GM23248 (cell line): Measurements from ENCODE around the gene GCA. TPM values are rescaled to one million over a fixed set of nuclear protein-coding genes. Genes with fewer than 3 reads are reported as not detected.

ENCODE experiments used
- DNase-seq: peaks from one replicate; pipeline ENCODE4 v3.0.0-alpha.2; 2015
- H2AFZ ChIP-seq: fragments of 200-600 bp; sonication (generic); 2 replicates; pipeline ENCODE4 v1.6.1; 2016; ENCODE audit warnings: antibody characterized with exemption
- H3F3A ChIP-seq: fragments of 200-600 bp; sonication (generic); 2 replicates; pipeline ENCODE4 v1.6.1; 2016; ENCODE audit warnings: mild to moderate bottlenecking, antibody characterized with exemption, mixed run types; ENCODE audit not compliant: insufficient read depth
- H3K27ac ChIP-seq: fragments of 200-600 bp; sonication (generic); 2 replicates; pipeline ENCODE4 v1.5.1; 2016; ENCODE audit warnings: mild to moderate bottlenecking
- H3K27me3 ChIP-seq: fragments of 200-600 bp; sonication (generic); replicated peaks from 2 replicates; pipeline ENCODE4 v1.6.1; 2016; ENCODE audit warnings: mild to moderate bottlenecking; ENCODE audit not compliant: insufficient read depth
- H3K36me3 ChIP-seq: fragments of 200-600 bp; sonication (generic); 2 replicates; pipeline ENCODE4 v1.6.1; 2016; ENCODE audit warnings: low read depth, mild to moderate bottlenecking
- H3K4me1 ChIP-seq: fragments of 200-600 bp; sonication (generic); 2 replicates; pipeline ENCODE4 v1.6.1; 2016; ENCODE audit warnings: mild to moderate bottlenecking; ENCODE audit not compliant: insufficient read depth
- H3K4me2 ChIP-seq: fragments of 200-600 bp; sonication (generic); one replicate; pipeline ENCODE4 v1.6.1; 2016; ENCODE audit warnings: mild to moderate bottlenecking; ENCODE audit not compliant: unreplicated experiment
- H3K4me3 ChIP-seq: fragments of 200-600 bp; sonication (generic); 2 replicates; pipeline ENCODE4 v1.5.1; 2016; ENCODE audit warnings: mild to moderate bottlenecking
- H3K79me2 ChIP-seq: fragments of 200-600 bp; sonication (generic); 2 replicates; pipeline ENCODE4 v1.6.1; 2016; ENCODE audit warnings: mild to moderate bottlenecking; ENCODE audit not compliant: insufficient read depth
- H3K9ac ChIP-seq: fragments of 200-600 bp; sonication (generic); 2 replicates; pipeline ENCODE4 v1.6.1; 2016; ENCODE audit warnings: mild to moderate bottlenecking
- H3K9me2 ChIP-seq: fragments of 200-600 bp; sonication (generic); 2 replicates; pipeline ENCODE4 v1.6.1; 2016; ENCODE audit warnings: mixed run types, mild to moderate bottlenecking, moderate library complexity; ENCODE audit not compliant: insufficient read depth
- H3K9me3 ChIP-seq: fragments of 200-600 bp; sonication (generic); one replicate; pipeline ENCODE4 v1.6.1; 2017; ENCODE audit warnings: low read depth
- H4K20me1 ChIP-seq: fragments of 200-600 bp; sonication (generic); 2 replicates; pipeline ENCODE4 v1.6.0; 2016; ENCODE audit not compliant: insufficient read depth
- EZH2 ChIP-seq: fragments of 200-600 bp; sonication (generic); IDR thresholded peaks from 2 replicates; pipeline ENCODE4 v1.6.1; 2018; ENCODE audit warnings: antibody characterized with exemption, mild to moderate bottlenecking; ENCODE audit not compliant: insufficient read depth, poor library complexity, severe bottlenecking
- EZH2phosphoT487 ChIP-seq: fragments of 200-600 bp; sonication (generic); IDR thresholded peaks from 2 replicates; pipeline ENCODE4 v1.6.1; 2018; ENCODE audit warnings: antibody characterized with exemption, moderate library complexity, mild to moderate bottlenecking, low read depth; ENCODE audit not compliant: insufficient read depth
- WGBS, 2 experiments: methylation state at CpG; one replicate each; pipeline ENCODE4 v1.1.6; 2015 to 2017; ENCODE audit warnings: low lambda C conversion rate in 2 of 2, low coverage in 1 of 2; ENCODE audit errors: missing lambda C conversion rate in 2 of 2; 5-methylcytosine and 5-hydroxymethylcytosine counted together
- in situ Hi-C: fragments of 300-500 bp; cut with MboI; formaldehyde crosslinking; loops from 2 replicates; pipeline ENCODE4 v1.15.0; 2020
- polyA plus RNA-seq: library from polyadenylated mRNA; unstranded; fragments of >200 nt; fragmentation: Nextera tagmentation; extraction: Ambion mirVana; gene quantifications from 2 replicates; pipeline ENCODE4 v1.2.1, GENCODE V29; 2016
- total RNA-seq: library from RNA; depleted of rRNA; stranded (reverse); fragments of >200 nt; shearing (Covaris generic); gene quantifications from 2 replicates; pipeline ENCODE4 v1.2.3, GENCODE V29; 2014

Gene GCA
- total and polyA plus RNA-seq, 2 experiments from 2014 or later, result 1.6 TPM

GRCh38 chr2:162382278-162382677 lies 38.3 kb downstream of the GCA start:
- H3K4me3 ChIP-seq, result no peak overlapping the region
- TF ChIP-seq EZH2 (no peak), EZH2phosphoT487 (no peak)
- H3F3A ChIP-seq, result no peaks in the 10 kb centered on the region
- H3K27me3 ChIP-seq, result no peaks in the 10 kb centered on the region
- no peaks in the 10 kb centered on the region for H3K36me3 ChIP-seq
- no peaks in the 10 kb centered on the region for H3K79me2 ChIP-seq
- in situ Hi-C loops, result no loop called here
- H4K20me1 ChIP-seq, result no peaks in the 10 kb centered on the region
- no peak overlapping the region for H2AFZ ChIP-seq
- H3K4me1 ChIP-seq, result no peaks in the 10 kb centered on the region
- H3K9ac ChIP-seq, result no peak overlapping the region
- H3K9me3 ChIP-seq, result no peaks in the 10 kb centered on the region
- H3K9me2 ChIP-seq, result no peaks in the 10 kb centered on the region
- DNase-seq, result no peak
- WGBS, 2 experiments, result 2 to 11% methylated on average over 1 of the region's 1 CpG
- no peak overlapping the region for H3K27ac ChIP-seq
- H3K4me2 ChIP-seq, result no peak overlapping the region

- Histone ChIP-seq H4K20me1 (no peaks in the 10 kb centered on the region), H3K9me2 (no peaks in the 10 kb centered on the region), H3F3A (no peaks in the 10 kb centered on the region), H3K9ac (no peak overlapping the region), H3K27ac (no peak overlapping the region), H3K4me2 (no peak overlapping the region), H3K27me3 (no peaks in the 10 kb centered on the region), H2AFZ (no peak overlapping the region), H3K36me3 (no peaks in the 10 kb centered on the region), H3K9me3 (no peaks in the 10 kb centered on the region), H3K4me3 (no peak overlapping the region), H3K4me1 (no peaks in the 10 kb centered on the region), H3K79me2 (no peaks in the 10 kb centered on the region)
- TF ChIP-seq EZH2 (no peak), EZH2phosphoT487 (no peak)
- in situ Hi-C loops, result no loop called here
- WGBS, 2 experiments, result 10 to 15% methylated on average over 3 of the region's 3 CpGs
- DNase-seq, result no peak
These were observed 41.6 kb downstream of the GCA start for GRCh38 chr2:162385536-162385935.

GRCh38 chr2:162390801-162391200 lies 46.9 kb downstream of the GCA start:
- Histone ChIP-seq H3K9ac (no peak overlapping the region), H4K20me1 (no peaks in the 10 kb centered on the region), H3K36me3 (no peaks in the 10 kb centered on the region), H3K79me2 (no peaks in the 10 kb centered on the region), H3K9me3 (no peaks in the 10 kb centered on the region), H3K4me1 (no peaks in the 10 kb centered on the region), H3K27ac (no peak overlapping the region), H3K9me2 (no peaks in the 10 kb centered on the region), H3F3A (no peaks in the 10 kb centered on the region), H3K27me3 (no peaks in the 10 kb centered on the region), H2AFZ (no peak overlapping the region), H3K4me2 (no peak overlapping the region), H3K4me3 (no peak overlapping the region)
- in situ Hi-C loops, result no loop called here
- no peak for DNase-seq
- TF ChIP-seq EZH2 (no peak), EZH2phosphoT487 (no peak)
- 76 to 84% methylated on average over 4 of the region's 4 CpGs for WGBS, 2 experiments

GRCh38 chr2:162400336-162400735 lies 56.4 kb downstream of the GCA start:
- Histone ChIP-seq H3K9me2 (no peaks in the 10 kb centered on the region), H3K4me1 (no peaks in the 10 kb centered on the region), H3K9ac (no peak overlapping the region), H3K79me2 (no peaks in the 10 kb centered on the region), H2AFZ (no peak overlapping the region), H3K27me3 (no peaks in the 10 kb centered on the region; the same call in 1 of the 2 replicates), H3K4me3 (no peak overlapping the region), H4K20me1 (no peaks in the 10 kb centered on the region), H3K4me2 (no peak overlapping the region), H3K36me3 (no peaks in the 10 kb centered on the region), H3F3A (no peaks in the 10 kb centered on the region), H3K9me3 (no peaks in the 10 kb centered on the region), H3K27ac (no peak overlapping the region)
- TF ChIP-seq EZH2 (no peak), EZH2phosphoT487 (no peak)
- in situ Hi-C loops, result no loop called here
- no peak for DNase-seq
- WGBS, 2 experiments, result 39 to 45% methylated on average over 3 of the region's 3 CpGs

GRCh38 chr2:162401871-162402270 lies 57.9 kb downstream of the GCA start:
- Histone ChIP-seq H3K4me2 (no peak overlapping the region), H3K27me3 (no peaks in the 10 kb centered on the region; the same call in 1 of the 2 replicates), H3K9me2 (no peaks in the 10 kb centered on the region), H3K9ac (no peak overlapping the region), H3K9me3 (no peaks in the 10 kb centered on the region), H2AFZ (no peak overlapping the region), H4K20me1 (no peaks in the 10 kb centered on the region), H3K79me2 (no peaks in the 10 kb centered on the region), H3K4me1 (no peaks in the 10 kb centered on the region), H3K27ac (no peak overlapping the region), H3K4me3 (no peak overlapping the region), H3K36me3 (no peaks in the 10 kb centered on the region), H3F3A (no peaks in the 10 kb centered on the region)
- no peak for DNase-seq
- in situ Hi-C loops, result no loop called here
- WGBS, 2 experiments, result 33 to 43% methylated on average over 2 of the region's 2 CpGs
- no peak for TF ChIP-seq EZH2
- no peak for TF ChIP-seq EZH2phosphoT487
